Measurements from ENCODE around the gene HCFC1. TPM values are rescaled to one million over a fixed set of nuclear protein-coding genes. Genes with fewer than 3 reads are reported as not detected.

Gene HCFC1
- total and polyA plus RNA-seq, 11 donors = 11.8 to 72.6 (median 33.8) TPM

- no peak for ATAC-seq
These were observed 22.4 kb upstream of the HCFC1 start for GRCh38 chrX:153993978-153994377.

GRCh38 chrX:153993079-153993478 lies 21.5 kb upstream of the HCFC1 start:
- TF ChIP-seq POLR2A (IDR thresholded peaks at IDR 0.05) = no peak
- TF ChIP-seq CTCF (IDR thresholded peaks at IDR 0.05) = no peak
- Histone ChIP-seq H3K27ac (no peak overlapping the region), H3K36me3 (no peaks in the 10 kb centered on the region), H3K4me1 (no peaks in the 10 kb centered on the region), H3K27me3 (peaks cover 0 to 41% (median 0%) of the 10 kb centered on the region in 9 donors), H3K9me3 (no peaks in the 10 kb centered on the region), H3K4me3 (no peak overlapping the region)
- 83 to 88% (median 85%) methylated on average over 8 to 12 of the region's 12 CpGs for WGBS, 4 donors
- intact Hi-C loops (cut with DNase I) = loop anchor here in 1 of 10 donors (10.0 kb wide), 1 partner anchor 368 kb away; no protein-coding TSS in a partner anchor
- DNase-seq (no peak), ATAC-seq (no peak)

More at GRCh38 chrX:153993978-153994377, 22.4 kb upstream of the HCFC1 start:
- H3K4me3 ChIP-seq = no peak overlapping the region
- H3K36me3 ChIP-seq = no peaks in the 10 kb centered on the region
- H3K27ac ChIP-seq = no peak overlapping the region
- H3K27me3 ChIP-seq = peaks cover 0 to 41% (median 0%) of the 10 kb centered on the region in 9 donors
- H3K9me3 ChIP-seq = no peaks in the 10 kb centered on the region
- TF ChIP-seq CTCF (IDR thresholded peaks at IDR 0.05) = no peak
- no peak for TF ChIP-seq POLR2A (IDR thresholded peaks at IDR 0.05)
- DNase-seq = no peak
- 81 to 89% (median 85%) methylated on average over 10 of the region's 10 CpGs for WGBS, 4 donors
- no peaks in the 10 kb centered on the region for H3K4me1 ChIP-seq
- intact Hi-C loops (cut with DNase I) = loop anchor here in 1 of 10 donors (10.0 kb wide), 1 partner anchor 369 kb away; no protein-coding TSS in a partner anchor

GRCh38 chrX:153992180-153992579 lies 20.6 kb upstream of the HCFC1 start:
- 82 to 91% (median 87%) methylated on average over 8 of the region's 8 CpGs for WGBS, 4 donors
- H3K4me3 ChIP-seq = no peak overlapping the region
- no peak for TF ChIP-seq POLR2A (IDR thresholded peaks at IDR 0.05)
- no peak for TF ChIP-seq CTCF (IDR thresholded peaks at IDR 0.05)
- intact Hi-C loops (cut with DNase I) = loop anchor here in 1 of 10 donors (10.0 kb wide), 1 partner anchor 367 kb away; no protein-coding TSS in a partner anchor
- DNase-seq (no peak), ATAC-seq (no peak)
- no peaks in the 10 kb centered on the region for H3K36me3 ChIP-seq
- H3K27ac ChIP-seq = no peak overlapping the region
- peaks cover 0 to 39% (median 0%) of the 10 kb centered on the region in 9 donors for H3K27me3 ChIP-seq
- no peaks in the 10 kb centered on the region for H3K9me3 ChIP-seq
- H3K4me1 ChIP-seq = no peaks in the 10 kb centered on the region

- ATAC-seq (no peak), DNase-seq (no peak)
- Histone ChIP-seq H3K9me3 (no peaks in the 10 kb centered on the region), H3K27ac (no peak overlapping the region), H3K4me1 (peaks cover 0 to 4% (median 0%) of the 10 kb centered on the region in 12 donors), H3K4me3 (no peak overlapping the region), H3K36me3 (no peaks in the 10 kb centered on the region), H3K27me3 (peaks cover 0 to 39% (median 0%) of the 10 kb centered on the region in 9 donors)
- TF ChIP-seq POLR2A (IDR thresholded peaks at IDR 0.05) = no peak
- TF ChIP-seq CTCF (IDR thresholded peaks at IDR 0.05) = no peak
- WGBS, 4 donors = 96 to 99% (median 98%) methylated on average over 3 of the region's 3 CpGs
- intact Hi-C loops (cut with DNase I) = loop anchor here in 1 of 10 donors (10.0 kb wide), 1 partner anchor 366 kb away; no protein-coding TSS in a partner anchor
These were observed 19.5 kb upstream of the HCFC1 start for GRCh38 chrX:153991013-153991580.
